Neural progenitor cell (in vitro differentiated cells): ENCODE results near the gene ABCC10.

Source experiments
- EZH2phosphoT487 ChIP-seq: fragments of 200-600 bp; sonication (generic); IDR thresholded peaks from 2 replicates; pipeline ENCODE4 v1.6.1; 2017; ENCODE audit warnings: antibody characterized with exemption
- TF ChIP-seq, protein P1 (sequence below): fragments of 200-600 bp; sonication (generic); IDR thresholded peaks from 2 replicates; pipeline ENCODE4 v1.5.1; 2017; ENCODE audit warnings: antibody characterized with exemption, mild to moderate bottlenecking

DNA sequence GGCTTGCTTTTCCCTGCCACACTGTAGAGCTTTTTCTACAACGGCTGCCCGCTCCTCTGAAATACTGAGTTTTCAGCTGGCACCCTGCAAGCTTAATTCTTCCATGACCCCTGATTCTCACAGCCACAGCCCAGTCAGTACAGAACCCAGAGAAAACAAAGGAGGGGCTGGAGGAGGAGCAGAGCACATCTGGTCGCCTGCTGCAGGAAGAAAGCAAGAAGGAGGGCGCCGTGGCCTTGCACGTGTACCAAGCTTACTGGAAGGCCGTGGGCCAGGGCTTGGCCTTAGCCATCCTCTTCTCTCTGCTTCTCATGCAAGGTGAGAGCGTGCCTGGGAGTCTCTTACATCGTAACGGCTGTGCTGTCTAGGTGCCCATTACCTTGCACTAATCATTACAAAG is 16.7 kb downstream of the ABCC10 start:
- TF ChIP-seq, protein P1, sequence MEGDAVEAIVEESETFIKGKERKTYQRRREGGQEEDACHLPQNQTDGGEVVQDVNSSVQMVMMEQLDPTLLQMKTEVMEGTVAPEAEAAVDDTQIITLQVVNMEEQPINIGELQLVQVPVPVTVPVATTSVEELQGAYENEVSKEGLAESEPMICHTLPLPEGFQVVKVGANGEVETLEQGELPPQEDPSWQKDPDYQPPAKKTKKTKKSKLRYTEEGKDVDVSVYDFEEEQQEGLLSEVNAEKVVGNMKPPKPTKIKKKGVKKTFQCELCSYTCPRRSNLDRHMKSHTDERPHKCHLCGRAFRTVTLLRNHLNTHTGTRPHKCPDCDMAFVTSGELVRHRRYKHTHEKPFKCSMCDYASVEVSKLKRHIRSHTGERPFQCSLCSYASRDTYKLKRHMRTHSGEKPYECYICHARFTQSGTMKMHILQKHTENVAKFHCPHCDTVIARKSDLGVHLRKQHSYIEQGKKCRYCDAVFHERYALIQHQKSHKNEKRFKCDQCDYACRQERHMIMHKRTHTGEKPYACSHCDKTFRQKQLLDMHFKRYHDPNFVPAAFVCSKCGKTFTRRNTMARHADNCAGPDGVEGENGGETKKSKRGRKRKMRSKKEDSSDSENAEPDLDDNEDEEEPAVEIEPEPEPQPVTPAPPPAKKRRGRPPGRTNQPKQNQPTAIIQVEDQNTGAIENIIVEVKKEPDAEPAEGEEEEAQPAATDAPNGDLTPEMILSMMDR = no peak
- TF ChIP-seq EZH2phosphoT487 = no peak
